Measurements from ENCODE around the gene IL1R2.
"Not testable (repeated sequence)": the region's sequence is repeated elsewhere in the genome, so short reads cannot be mapped to it uniquely, and the experiment has no call there.

Gene IL1R2

GRCh38 chr2:101998896-101999789 lies 7.4 kb downstream of the IL1R2 start:
- no peak for FAIRE-seq
- DNase-seq (ENCODE audit: low spot score), result no peak

- FAIRE-seq (no peak), DNase-seq (ENCODE audit: low spot score) (no peak)
Observed at GRCh38 chr2:102000012-102000411, 8.3 kb downstream of the IL1R2 start.

GRCh38 chr2:102000813-102001766 lies 9.3 kb downstream of the IL1R2 start:
- DNase-seq (ENCODE audit: low spot score) (no peak), FAIRE-seq (no peak)

- FAIRE-seq, result no peak
- DNase-seq (ENCODE audit: low spot score), result no peak
Observed at GRCh38 chr2:102001767-102002142, 10.0 kb downstream of the IL1R2 start.

GRCh38 chr2:102002228-102002627 lies 10.5 kb downstream of the IL1R2 start:
- no peak for DNase-seq (ENCODE audit: low spot score)
- no peak for FAIRE-seq

- not testable (repeated sequence) for DNase-seq (ENCODE audit: low spot score); FAIRE-seq
Observed at GRCh38 chr2:102002909-102003308, 11.1 kb downstream of the IL1R2 start.

- FAIRE-seq, result no peak
- no peak for DNase-seq (ENCODE audit: low spot score)
Observed at GRCh38 chr2:102003696-102004095, 11.9 kb downstream of the IL1R2 start.

GRCh38 chr2:102004581-102004980 lies 12.8 kb downstream of the IL1R2 start:
- no peak for FAIRE-seq
- DNase-seq (ENCODE audit: low spot score), result no peak

GRCh38 chr2:102005449-102005848 lies 13.7 kb downstream of the IL1R2 start:
- no peak for FAIRE-seq
- no peak for DNase-seq (ENCODE audit: low spot score)

GRCh38 chr2:102005989-102006885 lies 14.5 kb downstream of the IL1R2 start:
- FAIRE-seq, result no peak
- peak; percentile 64 for DNase-seq (ENCODE audit: low spot score)

- DNase-seq (ENCODE audit: low spot score) (no peak), FAIRE-seq (no peak)
Observed at GRCh38 chr2:102006886-102007278, 15.1 kb downstream of the IL1R2 start.

- no peak for DNase-seq (ENCODE audit: low spot score)
- FAIRE-seq, result no peak
Observed at GRCh38 chr2:102008490-102008889, 16.7 kb downstream of the IL1R2 start.

GRCh38 chr2:102009557-102009956 lies 17.8 kb downstream of the IL1R2 start:
- FAIRE-seq (no peak), DNase-seq (ENCODE audit: low spot score) (no peak)

GRCh38 chr2:102010902-102011301 lies 19.1 kb downstream of the IL1R2 start:
- no peak for FAIRE-seq

GRCh38 chr2:102012061-102012614 lies 20.4 kb downstream of the IL1R2 start:
- DNase-seq (ENCODE audit: low spot score) (no peak), FAIRE-seq (peak; percentile 50)

More at GRCh38 chr2:102010902-102011301, 19.1 kb downstream of the IL1R2 start:
- DNase-seq (ENCODE audit: low spot score), result no peak

GRCh38 chr2:102013206-102014040 lies 21.7 kb downstream of the IL1R2 start:
- no peak for FAIRE-seq

GRCh38 chr2:102014041-102014345 lies 22.2 kb downstream of the IL1R2 start:
- DNase-seq (ENCODE audit: low spot score) (no peak), FAIRE-seq (no peak)

More at GRCh38 chr2:102013206-102014040, 21.7 kb downstream of the IL1R2 start:
- DNase-seq (ENCODE audit: low spot score), result no peak

- FAIRE-seq (peak; percentile 81), DNase-seq (ENCODE audit: low spot score) (no peak)
Observed at GRCh38 chr2:102015399-102015798, 23.6 kb downstream of the IL1R2 start.

- DNase-seq (ENCODE audit: low spot score) (no peak), FAIRE-seq (no peak)
Observed at GRCh38 chr2:102016399-102016955, 24.7 kb downstream of the IL1R2 start.

Data from urothelium cell line (cell line).